K562 (cell line): ENCODE measurements around the gene TNNI2.

Source experiments
- CTCF ChIP-seq, 3 experiments: IDR thresholded peaks in 2 of 3; conservative IDR thresholded peaks in 1 of 3; 2 replicates each; pipeline ENCODE4 v1.5.1; 2011 to 2012; ENCODE audit warnings: low read length in 3 of 3, mild to moderate bottlenecking in 3 of 3, control low read depth in 2 of 3, improper control_type of control experiment in 1 of 3, inconsistent platforms in 1 of 3, low read depth in 1 of 3, mixed read lengths in 1 of 3, moderate library complexity in 1 of 3; ENCODE audit not compliant: insufficient read depth in 2 of 3
- MAX ChIP-seq: sonication (generic); formaldehyde crosslinking; IDR thresholded peaks from 2 replicates; pipeline ENCODE4 v1.9.0; 2022; ENCODE audit warnings: mild to moderate bottlenecking, missing genetic modification reagents
- MYC ChIP-seq, 2 experiments: fragments of 250-450 bp in 1 of 2; sonication (Bioruptor Pico) in 1 of 2; IDR thresholded peaks; 2 replicates each; pipeline versions ENCODE4 v1.5.1 to v1.6.1; 2012 to 2021; ENCODE audit warnings: low read depth in 2 of 2, borderline replicate concordance in 1 of 2, improper control_type of control experiment in 1 of 2, low read length in 1 of 2, mild to moderate bottlenecking in 1 of 2, moderate library complexity in 1 of 2

- TF ChIP-seq MAX: no peak
- no peak for TF ChIP-seq MYC (IDR thresholded peaks at IDR 0.05; ENCODE audit: low read depth, low read length)
- TF ChIP-seq MYC (CRISPR knock-in tag; IDR thresholded peaks at IDR 0.05; ENCODE audit: borderline replicate concordance, low read depth): no peak
- TF ChIP-seq CTCF (IDR thresholded peaks at IDR 0.05 in 2 of 3, conservative IDR thresholded peaks at IDR 0.05 in 1 of 3; ENCODE audit: insufficient read depth in 2 of 3, low read depth in 1 of 3, low read length in 3 of 3): no peak
These were observed 2.5 kb upstream of the TNNI2 start for GRCh38 chr11:1836011-1836945.
